Epithelial cell of esophagus (primary cell): ENCODE results near the gene MC4R.
A peak's percentile ranks its signal among the peaks of the same experiment; 100 is the strongest.

Experiments used
- DNase-seq: peaks from one replicate; pipeline ENCODE4 v3.0.0; 2010; ENCODE audit warnings: low read depth
- H3K4me3 ChIP-seq: 2 replicates; pipeline ENCODE4 v1.5.1; 2011; ENCODE audit warnings: mild to moderate bottlenecking, low read length, control low read depth
- TF ChIP-seq, protein P1 (sequence below): IDR thresholded peaks from 2 replicates; pipeline ENCODE4 v1.5.1; 2011; ENCODE audit warnings: low read depth, mild to moderate bottlenecking, low read length, control low read depth, inconsistent platforms; ENCODE audit not compliant: insufficient read depth; ENCODE audit errors: missing control alignments

MC4R gene

DNA sequence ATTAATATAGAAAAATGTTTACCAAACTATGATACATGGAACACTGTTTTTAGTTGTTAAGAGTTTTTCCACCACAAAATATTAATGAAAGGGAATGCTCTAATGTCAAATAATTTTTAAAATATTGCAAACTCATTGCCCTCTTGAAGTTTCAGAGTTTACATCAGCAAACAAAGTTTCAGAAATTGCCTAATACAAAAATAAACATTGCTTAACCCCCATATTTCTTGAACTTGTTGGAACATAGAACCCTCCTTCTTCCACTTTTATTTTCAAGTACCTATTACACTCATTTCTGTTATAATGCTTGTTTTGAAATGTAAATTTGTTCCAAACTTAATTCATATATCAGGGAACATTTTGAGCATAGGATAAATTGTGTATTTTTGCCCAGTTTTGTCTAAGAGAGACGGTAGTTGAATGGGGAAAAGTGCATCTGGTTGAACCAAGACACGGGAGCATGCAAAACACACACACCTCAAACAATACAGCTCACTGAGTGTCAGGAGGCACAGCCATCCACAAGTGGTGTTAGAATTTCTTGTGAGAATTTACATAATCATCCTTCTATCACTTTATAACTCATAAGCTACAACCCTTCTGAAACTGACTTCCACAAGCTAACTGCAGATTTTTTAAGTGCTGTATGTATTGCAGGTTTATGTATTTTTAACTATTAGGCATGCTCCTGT is 5.3 kb upstream of the MC4R start:
- H3K4me3 ChIP-seq = no peak overlapping the region
- DNase-seq = peak; percentile 63
- TF ChIP-seq, protein P1, sequence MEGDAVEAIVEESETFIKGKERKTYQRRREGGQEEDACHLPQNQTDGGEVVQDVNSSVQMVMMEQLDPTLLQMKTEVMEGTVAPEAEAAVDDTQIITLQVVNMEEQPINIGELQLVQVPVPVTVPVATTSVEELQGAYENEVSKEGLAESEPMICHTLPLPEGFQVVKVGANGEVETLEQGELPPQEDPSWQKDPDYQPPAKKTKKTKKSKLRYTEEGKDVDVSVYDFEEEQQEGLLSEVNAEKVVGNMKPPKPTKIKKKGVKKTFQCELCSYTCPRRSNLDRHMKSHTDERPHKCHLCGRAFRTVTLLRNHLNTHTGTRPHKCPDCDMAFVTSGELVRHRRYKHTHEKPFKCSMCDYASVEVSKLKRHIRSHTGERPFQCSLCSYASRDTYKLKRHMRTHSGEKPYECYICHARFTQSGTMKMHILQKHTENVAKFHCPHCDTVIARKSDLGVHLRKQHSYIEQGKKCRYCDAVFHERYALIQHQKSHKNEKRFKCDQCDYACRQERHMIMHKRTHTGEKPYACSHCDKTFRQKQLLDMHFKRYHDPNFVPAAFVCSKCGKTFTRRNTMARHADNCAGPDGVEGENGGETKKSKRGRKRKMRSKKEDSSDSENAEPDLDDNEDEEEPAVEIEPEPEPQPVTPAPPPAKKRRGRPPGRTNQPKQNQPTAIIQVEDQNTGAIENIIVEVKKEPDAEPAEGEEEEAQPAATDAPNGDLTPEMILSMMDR = no peak

GRCh38 chr18:60372132-60372531 is 443 bp downstream of the MC4R start:
- H3K4me3 ChIP-seq = no peak overlapping the region
- TF ChIP-seq, protein P1 = no peak
- no peak for DNase-seq

DNA sequence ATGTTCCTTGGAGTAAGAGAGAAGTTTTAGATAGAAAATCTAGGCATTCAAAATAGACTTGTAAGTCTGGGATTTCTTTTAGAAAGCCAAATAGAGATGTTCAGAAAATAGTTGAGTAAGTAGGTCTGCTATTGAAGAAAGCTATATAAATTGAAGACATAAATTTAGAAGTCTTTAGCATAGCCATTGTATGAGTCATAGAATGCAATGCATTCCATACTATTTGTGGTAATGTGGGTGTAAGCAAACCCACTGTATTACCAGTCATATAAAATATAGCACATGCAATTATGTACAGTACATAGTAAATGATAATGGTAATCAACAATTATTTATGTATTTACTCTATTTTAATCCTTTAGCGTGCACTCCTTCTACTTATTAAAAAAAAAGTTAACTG is 14.1 kb downstream of the MC4R start:
- peak; percentile 43 for DNase-seq
- TF ChIP-seq, protein P1 = no peak

GRCh38 chr18:60350941-60351340 is 21.6 kb downstream of the MC4R start:
- TF ChIP-seq, protein P1 = no peak
- no peak overlapping the region for H3K4me3 ChIP-seq
- DNase-seq = peak; percentile 52

More for the DNA sequence above, 14.1 kb downstream of the MC4R start:
- H3K4me3 ChIP-seq = no peak overlapping the region

DNA sequence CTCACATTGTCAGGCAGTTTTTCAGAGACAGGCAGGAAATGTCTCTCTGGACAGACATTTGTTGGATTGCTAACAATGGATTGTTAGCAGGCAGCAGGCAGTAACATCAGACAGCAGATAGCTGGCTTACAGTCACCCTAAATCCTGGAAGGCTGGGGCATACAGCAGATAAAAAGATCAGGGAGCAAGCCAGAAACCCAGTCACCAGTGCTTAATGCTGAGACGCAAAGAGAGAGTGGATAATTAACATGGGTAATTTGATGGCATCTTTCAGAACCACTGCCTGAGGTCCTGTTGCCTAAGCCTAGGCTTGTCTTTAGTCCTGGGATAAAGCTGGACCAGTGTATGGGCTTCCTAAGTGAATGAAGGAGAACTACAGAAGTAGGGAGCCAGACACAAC is 22.4 kb downstream of the MC4R start:
- TF ChIP-seq, protein P1 = no peak
- no peak overlapping the region for H3K4me3 ChIP-seq
- no peak for DNase-seq

- TF ChIP-seq, protein P1 = no peak
- DNase-seq = no peak
- no peak overlapping the region for H3K4me3 ChIP-seq
Measured at GRCh38 chr18:60347526-60348045, 25.0 kb downstream of the MC4R start.

GRCh38 chr18:60339018-60339417 is 33.6 kb downstream of the MC4R start:
- DNase-seq = no peak
- TF ChIP-seq, protein P1 = no peak
- no peak overlapping the region for H3K4me3 ChIP-seq
